K562 (cell line): Measurements from ENCODE around the gene FRMD4A.

ENCODE experiments used
- CBX1 ChIP-seq: sonication (generic); IDR thresholded peaks from 2 replicates; pipeline ENCODE4 v1.6.1; 2016; ENCODE audit warnings: antibody characterized with exemption, low read depth, mild to moderate bottlenecking
- CTCF ChIP-seq, 3 experiments: IDR thresholded peaks in 2 of 3; conservative IDR thresholded peaks in 1 of 3; 2 replicates each; pipeline ENCODE4 v1.5.1; 2011 to 2012; ENCODE audit warnings: low read length in 3 of 3, mild to moderate bottlenecking in 3 of 3, control low read depth in 2 of 3, improper control_type of control experiment in 1 of 3, inconsistent platforms in 1 of 3, low read depth in 1 of 3, mixed read lengths in 1 of 3, moderate library complexity in 1 of 3; ENCODE audit not compliant: insufficient read depth in 2 of 3
- EP300 ChIP-seq: IDR thresholded peaks from 2 replicates; pipeline ENCODE4 v1.6.1; 2012; ENCODE audit warnings: low read length, improper control_type of control experiment
- HNRNPL ChIP-seq: fragments of 200-400 bp; formaldehyde crosslinking; IDR thresholded peaks from 2 replicates; pipeline ENCODE4 v1.6.1; 2017; ENCODE audit warnings: low read depth, mild to moderate bottlenecking, low read length
- KLF16 ChIP-seq: IDR thresholded peaks from 2 replicates; pipeline ENCODE4 v1.6.1; 2016; ENCODE audit warnings: antibody characterized with exemption
- NONO ChIP-seq, 2 experiments: fragments of 200-400 bp in 1 of 2; fragments of 450-650 bp in 1 of 2; formaldehyde crosslinking in 1 of 2; IDR thresholded peaks; 2 replicates each; pipeline ENCODE4 v1.6.1; 2017; ENCODE audit warnings: low read depth in 2 of 2, mild to moderate bottlenecking in 2 of 2, moderate library complexity in 2 of 2, low read length in 1 of 2
- RAD21 ChIP-seq, 2 experiments: fragments of 250-450 bp in 1 of 2; fragments of 450-650 bp in 1 of 2; sonication (Bioruptor Pico) in 1 of 2; formaldehyde crosslinking in 1 of 2; IDR thresholded peaks in 1 of 2; conservative IDR thresholded peaks in 1 of 2; 2 replicates each; pipeline versions ENCODE4 v1.4.0 to v1.8.0; 2020 to 2022; ENCODE audit warnings: mild to moderate bottlenecking in 2 of 2, moderate library complexity in 1 of 2
- SNRNP70 ChIP-seq: fragments of 200-400 bp; formaldehyde crosslinking; optimal IDR thresholded peaks from 2 replicates; pipeline ENCODE3; 2017; ENCODE audit warnings: low read depth, low read length
- USF2 ChIP-seq: sonication (generic); formaldehyde crosslinking; IDR thresholded peaks from 2 replicates; pipeline ENCODE4 v1.5.0; 2020; ENCODE audit warnings: missing genetic modification reagents
- ZNF217 ChIP-seq: sonication (generic); formaldehyde crosslinking; IDR thresholded peaks from 2 replicates; pipeline ENCODE4 v1.8.0; 2022; ENCODE audit warnings: mild to moderate bottlenecking, missing genetic modification reagents

GRCh38 chr10:13837966-13838365 lies 492.8 kb downstream of the FRMD4A start:
- TF ChIP-seq NONO (IDR thresholded peaks at IDR 0.05; ENCODE audit: low read depth in 2 of 2, low read length in 1 of 2) (no peak), EP300 (no peak), RAD21 (CRISPR knock-in tag; conservative IDR thresholded peaks at IDR 0.05 in 1 of 2, IDR thresholded peaks at IDR 0.05 in 1 of 2) (no peak), CTCF (IDR thresholded peaks at IDR 0.05 in 2 of 3, conservative IDR thresholded peaks at IDR 0.05 in 1 of 3; ENCODE audit: insufficient read depth in 2 of 3, low read depth in 1 of 3, low read length in 3 of 3) (no peak), HNRNPL (no peak), KLF16 (no peak), USF2 (CRISPR knock-in tag) (no peak), ZNF217 (CRISPR knock-in tag) (no peak), CBX1 (no peak), SNRNP70 (no peak)
